ENCODE data around the gene CNGA1. TPM values are rescaled to one million over a fixed set of nuclear protein-coding genes. Genes with fewer than 3 reads are reported as not detected.
A peak's percentile ranks its signal among the peaks of the same experiment; 100 is the strongest.

Gene CNGA1
- total RNA-seq, 1 donor: not detected

DNA sequence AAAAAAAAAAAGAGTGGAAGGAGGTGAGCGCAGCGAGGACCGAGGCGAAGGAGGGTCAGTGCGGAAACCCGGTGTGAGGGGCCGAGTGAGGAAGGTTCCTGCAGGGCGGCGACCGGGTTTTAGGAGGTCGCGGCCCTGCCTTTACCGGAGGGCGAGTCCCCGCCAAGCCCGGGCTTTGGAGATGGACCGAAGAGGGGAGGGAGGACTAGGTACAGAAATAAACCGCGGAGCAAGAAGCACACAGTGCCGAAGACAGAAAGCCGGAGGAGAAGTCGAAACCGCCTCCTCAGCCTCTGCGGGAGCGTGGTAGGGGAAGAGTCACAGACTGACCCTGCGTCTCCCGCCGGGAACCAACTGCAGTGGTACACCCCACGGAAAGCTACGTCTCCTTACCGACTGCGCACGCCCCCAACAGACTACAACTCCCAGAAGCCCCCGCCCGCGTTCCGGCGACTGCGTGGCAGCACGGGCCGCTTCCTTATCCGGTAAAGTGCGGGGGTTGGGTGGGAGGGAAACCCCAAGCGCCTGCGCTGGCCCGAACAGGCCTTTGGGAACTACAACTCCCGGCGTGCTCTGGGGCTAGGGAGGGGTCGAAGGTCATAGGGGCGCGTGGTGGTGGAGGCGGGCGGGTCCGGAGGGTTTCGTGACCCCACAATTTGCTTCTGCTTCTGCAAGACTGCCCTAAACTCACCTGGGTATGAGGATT, 102.1 kb downstream of the CNGA1 start, which contains the start of gene NFXL1:
Gene NFXL1, minus strand, starts transcription at position 364 of the 706 bp plus-strand sequence. CDS start 380 bp downstream, outside the sequence.
- DNase-seq (ENCODE audit: low read depth in 2 of 3, low spot score in 2 of 3): peak; percentile 84 to 97 (median 97)

DNA sequence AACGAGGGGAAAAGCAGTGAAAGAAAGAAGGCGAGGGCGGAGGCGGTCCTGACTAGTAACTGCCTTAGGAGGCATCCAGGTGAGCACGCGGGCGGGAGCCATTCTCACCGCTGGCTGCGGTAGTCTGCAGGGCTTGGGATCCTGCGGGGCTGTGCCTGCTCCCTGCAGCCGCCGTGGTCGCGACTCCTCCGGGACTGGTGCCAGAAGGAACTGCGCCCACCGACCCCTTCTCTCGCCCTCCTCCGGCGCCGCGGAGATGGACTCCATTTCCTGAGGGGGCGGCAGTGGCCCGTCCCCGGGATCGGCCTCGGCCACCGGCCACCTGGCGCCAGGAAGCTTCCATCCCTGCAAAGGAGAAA, 102.6 kb downstream of the CNGA1 start:
- peak in 1 of 3 donors; percentile 44 for DNase-seq (ENCODE audit: low read depth in 2 of 3, low spot score in 2 of 3)

DNA sequence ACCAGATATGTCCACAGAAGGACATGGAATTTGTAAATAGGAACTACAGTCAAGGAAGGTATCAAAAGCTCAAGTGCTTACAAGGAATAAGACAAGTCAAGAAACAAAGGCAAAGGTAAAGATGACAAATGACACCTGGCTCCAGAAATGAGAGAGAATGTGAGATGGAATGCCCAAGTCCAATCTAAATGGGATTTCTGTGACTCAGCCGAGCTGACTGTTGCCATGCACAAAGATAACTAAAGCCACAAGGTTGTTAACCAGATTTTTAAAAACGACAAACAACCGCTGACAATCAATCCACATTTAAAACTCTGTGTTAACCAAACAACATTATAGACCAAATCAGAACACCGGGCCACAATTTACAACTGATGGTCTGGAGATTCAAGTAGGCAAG, 103.2 kb downstream of the CNGA1 start:
- peak in 1 of 3 donors; percentile 8 for DNase-seq (ENCODE audit: low read depth in 2 of 3, low spot score in 2 of 3)

DNA sequence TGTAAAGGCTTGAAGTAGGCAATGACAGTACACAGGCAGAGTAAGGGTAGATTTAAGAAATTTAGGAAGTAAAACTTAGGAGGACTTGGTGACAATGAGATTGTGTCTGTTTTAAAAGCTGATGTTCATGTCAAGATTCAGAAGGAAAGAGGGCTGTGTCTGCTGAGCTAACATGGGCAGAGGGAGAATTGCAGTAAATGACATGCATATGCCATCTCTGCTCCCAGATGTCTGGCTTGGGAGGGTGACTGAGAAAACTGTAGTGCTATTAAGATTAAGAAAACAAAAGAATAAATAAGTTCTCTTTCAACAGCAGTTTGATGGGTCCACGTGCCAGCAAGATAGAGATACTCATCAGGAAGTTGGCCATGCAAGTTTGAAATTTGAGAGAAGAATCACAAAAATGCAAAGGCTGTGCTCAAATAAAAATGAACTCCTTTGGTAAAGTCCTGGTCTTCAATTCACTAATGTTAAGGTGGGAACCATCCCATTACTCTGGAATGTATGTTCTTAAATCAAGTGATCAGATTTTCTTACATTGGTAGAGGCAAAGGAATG, 109.3 kb downstream of the CNGA1 start:
- no peak for DNase-seq (ENCODE audit: low read depth in 2 of 3, low spot score in 2 of 3)

DNA sequence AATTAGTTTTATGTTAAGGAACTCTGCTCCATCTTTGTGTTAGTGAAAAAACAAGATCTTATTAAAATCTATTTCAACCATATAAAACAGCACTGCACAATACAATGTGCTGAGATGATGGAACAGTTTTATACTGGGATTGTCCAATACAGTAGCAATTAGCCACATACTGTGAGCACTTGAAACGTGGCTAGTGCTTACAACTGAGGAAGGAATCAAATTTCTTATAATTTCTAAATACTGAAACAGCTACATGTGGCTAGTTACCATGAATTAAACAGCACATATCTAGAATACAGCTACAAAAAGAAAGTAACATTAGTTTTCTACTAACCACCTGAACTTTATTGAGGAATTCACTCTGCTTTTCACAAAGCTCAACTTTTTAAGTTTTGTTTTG, 116.8 kb downstream of the CNGA1 start:
- no peak for DNase-seq (ENCODE audit: low read depth in 2 of 3, low spot score in 2 of 3)

DNA sequence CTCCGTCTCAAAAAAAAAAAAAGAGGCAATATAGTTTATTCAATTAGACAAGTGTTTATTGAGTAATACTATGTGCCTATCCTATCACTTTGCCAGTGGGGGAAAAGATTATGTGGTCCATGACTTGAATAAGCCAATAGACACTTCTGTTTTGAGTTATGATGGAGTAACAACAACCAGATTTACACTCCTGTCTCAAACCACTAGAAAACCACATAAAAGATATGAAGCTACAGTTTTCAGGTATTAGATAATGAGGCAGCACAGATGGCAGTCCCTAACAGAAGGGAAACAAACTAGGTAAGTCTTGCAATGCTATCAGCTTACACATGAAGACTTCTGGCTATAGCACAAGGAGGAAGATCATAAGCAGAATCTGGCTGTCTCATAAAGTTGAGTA, 124.6 kb downstream of the CNGA1 start:
- DNase-seq (ENCODE audit: low read depth in 2 of 3, low spot score in 2 of 3): no peak

Other genes starting within 250 kb of the CNGA1 start
- gene CORIN, start 178.6 kb downstream of the CNGA1 start, total RNA-seq: under 0.01 TPM
- 7.3 TPM for gene NFXL1, start 102.1 kb downstream of the CNGA1 start, total RNA-seq
- under 0.01 TPM for gene NIPAL1, start 91 bp upstream of the CNGA1 start, total RNA-seq
- gene TXK, start 117.6 kb upstream of the CNGA1 start, total RNA-seq: 3.8 TPM

All from hematopoietic multipotent progenitor cell (in vitro differentiated cells).